ENCODE measurements around the gene XRCC5. TPM values are rescaled to one million over a fixed set of nuclear protein-coding genes. Genes with fewer than 3 reads are reported as not detected.

Gene XRCC5
- total RNA-seq, 1 experiment from 2014 or later, result 398 TPM

- no peak for DNase-seq (ENCODE audit: low read depth)
These were observed 8.6 kb downstream of the XRCC5 start for GRCh38 chr2:216117561-216118340.

- no peak for DNase-seq (ENCODE audit: low read depth)
These were observed 9.3 kb downstream of the XRCC5 start for GRCh38 chr2:216118474-216118873.

GRCh38 chr2:216119146-216119545, 10.0 kb downstream of the XRCC5 start:
- no peak for DNase-seq (ENCODE audit: low read depth)

- DNase-seq (ENCODE audit: low read depth), result no peak
These were observed 10.8 kb downstream of the XRCC5 start for GRCh38 chr2:216119986-216120385.

GRCh38 chr2:216121255-216121654, 12.1 kb downstream of the XRCC5 start:
- no peak for DNase-seq (ENCODE audit: low read depth)

GRCh38 chr2:216126943-216127342, 17.8 kb downstream of the XRCC5 start:
- DNase-seq (ENCODE audit: low read depth), result no peak

- DNase-seq (ENCODE audit: low read depth), result no peak
These were observed 21.3 kb downstream of the XRCC5 start for GRCh38 chr2:216130346-216130971.

GRCh38 chr2:216131175-216131926, 22.2 kb downstream of the XRCC5 start:
- no peak for DNase-seq (ENCODE audit: low read depth)

GRCh38 chr2:216132585-216132984, 23.4 kb downstream of the XRCC5 start:
- no peak for DNase-seq (ENCODE audit: low read depth)

GRCh38 chr2:216133397-216133796, 24.2 kb downstream of the XRCC5 start:
- no peak for DNase-seq (ENCODE audit: low read depth)

- no peak for DNase-seq (ENCODE audit: low read depth)
These were observed 25.9 kb downstream of the XRCC5 start for GRCh38 chr2:216134958-216135541.

GRCh38 chr2:216139884-216140283, 30.7 kb downstream of the XRCC5 start:
- DNase-seq (ENCODE audit: low read depth), result no peak

- peak; percentile 43 for DNase-seq (ENCODE audit: low read depth)
These were observed 32.4 kb downstream of the XRCC5 start for GRCh38 chr2:216141516-216141915.

GRCh38 chr2:216142540-216142939, 33.4 kb downstream of the XRCC5 start:
- peak; percentile 73 for DNase-seq (ENCODE audit: low read depth)

- DNase-seq (ENCODE audit: low read depth), result no peak
These were observed 35.2 kb downstream of the XRCC5 start for GRCh38 chr2:216144372-216144771.

GRCh38 chr2:216144857-216145256, 35.7 kb downstream of the XRCC5 start:
- DNase-seq (ENCODE audit: low read depth), result no peak

- DNase-seq (ENCODE audit: low read depth), result no peak
These were observed 37.4 kb downstream of the XRCC5 start for GRCh38 chr2:216146573-216146972.

GRCh38 chr2:216147172-216148131, 38.3 kb downstream of the XRCC5 start:
- peak; percentile 18 for DNase-seq (ENCODE audit: low read depth)

- DNase-seq (ENCODE audit: low read depth), result no peak
These were observed 39.8 kb downstream of the XRCC5 start for GRCh38 chr2:216148983-216149382.

GRCh38 chr2:216149741-216150140, 40.6 kb downstream of the XRCC5 start:
- DNase-seq (ENCODE audit: low read depth), result peak; percentile 18

All from LHCN-M2 (cell line).